Activated CD8-positive, alpha-beta memory T cell treated with anti-CD3 and anti-CD28 coated beads for 1 hour (primary cell): ENCODE data around the gene ADGRG3.
"Not testable (repeated sequence)": the region's sequence is repeated elsewhere in the genome, so short reads cannot be mapped to it uniquely, and the experiment has no call there.

ENCODE experiments used
- DNase-seq, 2 donors: peaks; one replicate each; pipeline ENCODE4 v3.0.0-alpha.2; 2020; ENCODE audit warnings: low read depth in 1 of 2; ENCODE audit errors: extremely low read depth in 1 of 2

Gene ADGRG3

DNA sequence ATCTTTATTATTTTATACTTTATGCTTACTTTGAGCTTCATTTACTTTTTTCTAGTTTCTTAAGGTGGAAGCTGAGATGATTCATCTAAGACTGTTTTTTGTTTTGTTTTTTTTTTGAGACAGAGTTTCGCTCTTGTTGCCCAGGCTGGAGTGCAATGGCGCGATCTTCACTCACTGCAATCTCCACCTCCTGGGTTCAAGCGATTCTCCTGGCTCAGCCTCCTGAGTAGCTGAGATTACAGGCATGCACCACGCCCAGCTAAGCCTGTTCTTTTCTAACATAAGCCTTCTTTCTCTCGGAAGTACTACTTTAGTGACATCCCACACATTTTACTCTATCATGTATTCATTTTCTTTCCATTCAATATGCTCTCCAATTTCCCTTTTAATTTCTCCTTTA lies 44.5 kb downstream of the ADGRG3 start:
- DNase-seq: not testable (repeated sequence)

DNA sequence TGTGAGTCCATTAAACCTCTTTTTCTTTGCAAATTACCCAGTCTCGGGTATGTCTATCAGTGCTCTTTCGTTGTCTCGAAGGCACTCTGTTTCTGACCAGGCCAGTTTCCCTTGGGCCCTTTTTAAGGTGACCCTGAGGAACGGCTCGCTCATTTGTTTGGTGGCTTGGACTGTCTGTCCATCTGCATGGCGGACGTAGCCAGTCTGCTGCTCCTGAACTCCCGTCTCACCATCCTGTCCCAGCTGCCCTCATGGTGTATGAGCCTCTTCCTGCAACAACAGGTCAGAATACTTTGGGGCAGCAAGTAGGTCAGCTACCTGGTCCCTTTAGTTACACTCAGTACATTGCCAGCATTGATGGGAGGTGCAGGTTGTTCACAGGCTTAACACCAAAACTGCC lies 45.5 kb downstream of the ADGRG3 start:
- DNase-seq: no peak

DNA sequence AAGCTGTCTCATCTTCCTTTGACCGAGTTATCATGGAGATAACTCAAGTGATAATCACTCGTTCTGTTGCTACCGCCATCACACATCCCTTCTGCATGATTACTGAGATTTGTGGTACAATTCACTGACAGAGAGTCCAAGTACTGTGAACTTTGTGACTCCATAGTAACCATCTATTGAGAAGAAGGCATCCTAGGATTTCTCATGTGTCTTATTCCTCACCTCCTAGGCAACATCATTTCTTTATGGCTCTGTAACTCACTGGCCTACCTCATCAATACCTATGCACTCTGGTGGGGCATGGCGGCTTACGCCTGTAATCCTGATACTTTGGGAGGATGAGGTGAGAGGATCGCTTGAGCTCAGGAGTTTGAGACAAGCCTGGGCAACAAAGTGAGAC lies 45.9 kb downstream of the ADGRG3 start:
- DNase-seq: no peak

DNA sequence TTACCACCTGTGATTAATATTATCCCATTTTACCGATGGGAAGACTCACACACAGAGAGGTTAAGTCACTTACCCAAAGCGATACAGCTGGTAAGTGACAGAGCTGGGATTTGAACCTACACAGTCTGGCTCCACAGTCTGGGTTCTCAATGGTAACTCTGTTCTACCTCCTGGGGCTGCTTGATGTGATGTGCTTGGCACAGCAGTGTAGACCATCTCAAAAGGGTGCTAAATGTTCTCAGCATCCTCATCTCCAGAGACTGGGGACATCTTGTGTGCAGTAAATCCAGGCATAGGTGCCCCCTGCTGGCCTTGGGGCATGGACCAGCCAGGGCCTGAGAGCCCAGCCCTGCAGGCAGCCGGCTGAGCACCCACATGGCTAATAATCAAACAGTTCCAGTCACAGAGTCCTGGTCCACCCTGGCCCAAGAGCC lies 52.1 kb downstream of the ADGRG3 start:
- DNase-seq: peak in 1 of 2 donors; percentile 11

DNA sequence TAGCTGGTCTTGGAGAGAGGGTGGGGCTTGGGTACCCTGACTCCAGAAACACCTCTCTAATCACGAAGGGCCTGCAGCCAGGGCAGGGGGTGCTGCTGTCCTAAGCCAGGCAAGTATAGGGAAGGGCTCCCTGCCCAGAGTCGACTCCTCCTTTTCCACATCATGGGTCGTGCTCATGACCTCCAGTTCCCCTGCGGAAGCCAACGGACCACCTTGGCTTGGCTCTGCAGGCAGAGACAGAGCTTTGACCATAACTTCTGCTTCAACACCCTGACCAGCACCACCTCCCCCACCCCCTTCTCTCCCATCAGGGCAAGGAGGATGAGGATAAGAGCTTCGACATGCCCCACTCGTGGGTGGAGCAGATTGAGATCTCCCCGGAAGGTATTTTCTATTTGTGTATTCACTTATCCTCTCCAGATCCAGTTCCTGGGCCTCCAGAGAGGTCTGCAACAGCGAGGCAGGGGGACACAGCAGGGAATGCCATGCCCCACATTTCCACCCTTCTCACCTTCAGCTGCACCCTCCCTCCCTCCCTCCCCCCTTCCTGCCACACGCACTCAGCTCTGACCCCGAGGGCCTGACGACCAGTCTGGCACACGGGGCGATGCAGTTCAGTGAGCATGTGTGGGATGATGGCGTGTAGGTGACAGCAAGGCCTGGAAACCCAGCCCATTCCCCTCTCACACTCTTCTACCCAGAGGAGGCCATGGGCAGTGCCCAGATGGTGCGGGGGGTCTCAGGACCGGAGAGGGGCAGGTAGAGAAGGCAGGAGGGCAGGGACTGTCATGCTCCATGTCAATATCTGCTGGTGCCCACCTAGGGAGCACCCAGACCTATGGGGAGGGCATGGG lies 53.5 kb downstream of the ADGRG3 start:
- no peak for DNase-seq

DNA sequence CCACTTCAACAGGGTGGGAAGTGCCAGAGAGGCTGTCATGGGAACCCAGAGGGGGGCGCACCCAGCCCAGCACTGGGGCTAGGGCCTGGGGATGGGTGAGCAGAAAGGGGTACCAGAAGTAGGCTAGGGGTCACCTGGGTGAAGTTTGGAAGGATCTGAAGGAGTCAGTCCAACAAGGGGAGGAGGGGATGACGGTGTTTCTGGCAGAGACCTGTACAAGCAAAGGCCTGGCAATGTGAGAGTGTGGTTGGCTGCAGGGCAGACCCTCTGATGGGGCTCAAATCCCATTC lies 54.0 kb downstream of the ADGRG3 start:
- DNase-seq: no peak

DNA sequence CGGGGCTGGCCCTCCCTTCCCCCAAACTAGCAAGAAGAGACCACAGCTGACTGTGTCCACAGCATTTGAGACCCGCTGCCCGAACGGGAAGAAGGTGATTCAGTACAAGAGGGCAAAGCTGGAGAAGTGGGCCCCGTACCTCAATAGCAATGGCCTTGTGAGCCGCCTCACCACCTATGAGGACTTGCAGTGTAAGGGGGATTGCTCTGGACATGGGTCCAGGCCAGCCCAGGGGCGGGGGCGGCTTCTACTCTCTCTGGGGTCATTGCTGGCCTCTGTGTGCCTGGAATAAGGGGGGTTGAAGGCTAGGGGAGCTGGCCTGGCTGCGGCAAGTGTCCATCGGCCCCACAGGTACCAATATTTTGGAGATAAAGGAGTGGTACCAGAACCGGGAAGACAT lies 54.5 kb downstream of the ADGRG3 start:
- no peak for DNase-seq

DNA sequence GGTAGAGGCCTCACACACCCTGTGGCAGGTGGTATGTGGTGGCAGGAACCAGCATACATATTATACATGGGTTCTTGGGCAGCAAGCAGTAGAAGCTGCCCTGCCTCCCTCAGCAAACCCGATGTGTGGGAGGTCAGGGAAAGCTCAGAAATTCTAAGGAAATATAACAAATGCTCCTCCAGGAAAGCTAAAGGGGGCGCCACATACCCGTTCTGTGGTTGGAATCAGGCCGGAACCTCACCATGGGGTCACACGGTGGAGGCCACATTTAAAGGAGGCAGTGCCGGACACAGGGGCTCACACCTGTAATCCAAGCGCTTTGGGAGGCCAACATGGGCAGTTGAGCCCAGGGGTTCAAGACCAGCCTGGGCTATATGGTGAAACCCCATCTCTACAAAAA lies 55.1 kb downstream of the ADGRG3 start:
- no peak for DNase-seq

DNA sequence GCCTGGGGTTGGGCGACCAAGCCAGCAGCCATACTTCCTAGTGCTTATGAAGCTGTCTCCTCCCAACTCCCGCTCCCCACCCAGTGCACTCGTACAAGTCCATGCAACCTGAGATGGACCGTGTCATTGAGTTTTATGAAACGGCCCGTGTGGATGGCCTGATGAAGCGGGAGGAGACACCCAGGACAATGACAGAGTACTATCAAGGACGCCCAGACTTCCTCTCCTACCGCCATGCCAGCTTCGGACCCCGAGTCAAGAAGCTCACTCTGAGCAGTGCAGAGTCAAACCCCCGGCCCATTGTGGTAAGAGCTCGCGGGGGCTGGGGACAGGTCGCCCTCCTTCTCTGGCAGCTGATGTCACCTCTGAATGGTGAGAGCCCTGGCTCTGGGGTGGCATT lies 56.4 kb downstream of the ADGRG3 start:
- no peak for DNase-seq

DNA sequence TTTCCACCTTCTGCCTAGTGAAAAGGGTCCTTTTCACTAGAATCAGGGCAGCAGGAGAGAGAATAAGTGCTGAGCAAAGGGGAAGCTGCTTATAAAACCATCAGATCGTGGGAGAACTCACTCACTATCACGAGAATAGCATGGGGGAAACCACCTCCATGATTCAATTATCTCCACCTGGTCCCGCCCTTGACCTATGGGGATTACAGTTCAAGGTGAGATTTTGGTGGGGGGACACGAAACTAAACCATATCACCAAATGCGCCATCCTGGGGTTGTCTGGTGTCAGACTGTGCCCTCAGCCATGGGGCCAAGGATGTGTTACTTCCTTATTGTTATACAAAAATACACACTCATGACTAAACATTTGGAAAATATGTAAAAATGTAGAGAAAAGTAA lies 57.0 kb downstream of the ADGRG3 start:
- no peak for DNase-seq

DNA sequence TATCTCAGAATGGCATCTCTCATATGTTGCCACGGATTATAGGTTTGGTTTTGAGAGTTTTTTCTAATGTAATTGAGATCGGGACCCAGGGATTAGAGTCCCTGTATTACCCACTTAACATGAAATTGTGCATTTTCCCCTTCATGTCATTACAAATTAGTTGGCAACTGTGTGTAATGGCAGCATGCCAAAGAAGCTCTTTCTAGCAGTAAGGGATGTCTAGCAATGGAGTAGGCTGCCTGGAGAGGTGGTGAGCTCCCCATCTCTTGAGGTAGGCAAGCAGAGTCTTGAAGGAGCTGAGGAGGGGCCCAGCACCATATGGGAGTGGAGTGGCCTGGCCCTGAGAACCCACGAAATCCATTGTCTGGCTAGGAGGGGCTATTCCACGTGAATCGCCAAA lies 57.4 kb downstream of the ADGRG3 start:
- DNase-seq: no peak

DNA sequence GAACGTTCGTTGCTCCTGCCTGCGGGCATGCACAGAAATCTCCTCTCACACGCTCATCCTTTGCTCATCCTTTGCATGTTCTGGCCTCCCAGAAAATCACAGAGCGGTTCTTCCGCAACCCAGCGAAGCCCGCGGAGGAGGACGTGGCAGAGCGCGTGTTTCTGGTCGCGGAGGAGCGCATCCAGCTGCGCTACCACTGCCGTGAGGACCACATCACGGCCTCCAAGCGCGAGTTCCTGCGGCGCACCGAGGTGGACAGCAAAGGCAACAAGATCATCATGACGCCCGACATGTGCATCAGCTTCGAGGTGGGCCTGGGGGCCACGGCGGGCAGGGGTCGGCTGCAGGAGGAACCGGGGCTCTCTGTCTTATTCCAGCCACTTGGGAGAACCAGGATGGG lies 57.9 kb downstream of the ADGRG3 start:
- no peak for DNase-seq

DNA sequence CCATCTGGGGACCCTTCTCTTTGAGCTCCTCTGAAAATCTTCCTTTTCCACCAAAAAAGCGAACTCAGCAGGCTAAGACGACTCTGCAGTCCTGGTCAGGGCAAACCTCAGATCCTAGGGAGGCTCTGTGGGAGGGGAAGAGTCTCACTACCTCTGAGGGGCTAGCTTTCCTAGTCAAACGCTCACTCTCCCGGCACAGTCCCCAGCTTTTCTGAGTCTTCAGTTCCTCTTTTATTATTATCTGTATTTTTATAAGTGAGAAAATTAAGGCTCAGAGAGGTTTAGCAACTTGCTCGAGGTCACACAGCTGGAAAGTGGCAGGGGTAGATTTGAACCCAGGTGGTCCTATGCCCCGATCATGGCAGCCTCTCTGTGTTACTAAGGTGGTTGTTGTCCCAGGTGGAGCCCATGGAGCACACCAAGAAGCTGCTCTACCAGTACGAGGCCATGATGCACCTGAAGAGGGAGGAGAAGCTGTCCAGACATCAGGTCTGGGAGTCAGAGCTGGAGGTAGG lies 58.4 kb downstream of the ADGRG3 start:
- no peak for DNase-seq

DNA sequence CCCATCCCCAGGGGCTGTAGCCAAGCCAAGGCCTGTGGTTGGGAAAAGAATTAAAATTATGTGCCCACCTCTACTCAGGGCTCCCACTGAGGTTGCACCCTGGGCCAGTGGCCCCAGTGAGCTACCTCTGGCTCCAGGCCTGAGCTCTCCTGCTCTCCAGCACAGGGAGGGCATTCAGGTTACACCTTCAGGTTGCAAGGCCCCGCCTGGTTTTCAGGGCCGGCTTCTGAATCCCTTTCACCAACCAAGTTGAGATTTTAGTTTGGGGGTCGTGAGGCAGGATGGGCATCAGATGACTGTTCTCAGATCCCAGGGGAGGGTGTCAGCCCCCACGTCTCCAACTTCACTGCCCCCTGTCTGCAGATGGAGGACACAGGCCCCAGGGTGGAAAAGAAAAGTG lies 59.5 kb downstream of the ADGRG3 start:
- no peak for DNase-seq

DNA sequence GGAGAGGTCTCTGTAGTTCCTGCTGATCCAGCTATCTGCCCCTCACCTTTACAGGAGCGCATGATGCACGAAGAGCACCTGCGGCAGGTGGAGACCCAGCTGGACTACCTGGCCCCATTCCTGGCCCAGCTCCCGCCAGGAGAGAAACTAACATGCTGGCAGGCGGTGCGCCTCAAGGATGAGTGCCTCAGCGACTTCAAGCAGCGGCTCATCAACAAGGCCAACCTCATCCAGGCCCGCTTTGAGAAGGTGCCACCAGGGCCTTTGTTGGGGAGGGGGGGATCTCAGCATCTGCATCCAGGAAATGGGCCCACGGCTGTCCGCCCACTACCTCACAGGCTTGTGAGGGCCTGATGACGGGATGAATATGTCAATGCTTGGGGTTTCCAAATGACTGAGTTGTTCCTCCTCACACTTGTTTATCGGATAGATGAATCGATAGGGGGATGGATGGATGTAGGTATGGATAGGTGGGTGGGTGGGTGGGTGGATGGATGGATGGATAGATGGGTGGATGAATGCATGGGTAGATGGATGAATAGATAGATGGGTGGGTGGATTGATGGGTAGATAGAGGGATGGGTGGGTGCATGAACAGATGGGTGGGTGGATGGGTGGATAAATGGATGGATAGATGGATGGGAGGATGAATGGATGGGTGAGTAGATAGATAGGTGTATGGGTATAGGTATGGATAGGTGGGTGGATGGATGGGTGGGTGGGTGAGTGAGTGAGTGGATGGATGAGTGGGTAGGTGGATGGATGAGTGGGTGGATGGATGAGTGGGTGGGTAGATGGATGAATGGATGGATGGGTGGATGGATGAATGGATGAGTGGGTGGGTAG lies 60.5 kb downstream of the ADGRG3 start:
- DNase-seq: no peak

DNA sequence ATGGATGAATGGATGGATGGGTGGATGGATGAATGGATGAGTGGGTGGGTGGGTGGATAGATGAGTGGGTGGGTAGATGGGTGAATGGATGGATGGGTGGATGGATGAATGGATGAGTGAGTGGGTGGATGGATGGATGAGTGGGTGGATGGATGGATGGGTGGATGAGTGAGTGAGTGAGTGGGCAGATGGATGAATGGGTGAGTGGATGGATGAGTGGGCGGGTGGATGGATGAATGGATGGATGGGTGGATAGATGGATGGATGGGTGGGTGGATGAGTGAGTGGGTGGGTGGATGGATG lies 61.0 kb downstream of the ADGRG3 start:
- no peak for DNase-seq

DNA sequence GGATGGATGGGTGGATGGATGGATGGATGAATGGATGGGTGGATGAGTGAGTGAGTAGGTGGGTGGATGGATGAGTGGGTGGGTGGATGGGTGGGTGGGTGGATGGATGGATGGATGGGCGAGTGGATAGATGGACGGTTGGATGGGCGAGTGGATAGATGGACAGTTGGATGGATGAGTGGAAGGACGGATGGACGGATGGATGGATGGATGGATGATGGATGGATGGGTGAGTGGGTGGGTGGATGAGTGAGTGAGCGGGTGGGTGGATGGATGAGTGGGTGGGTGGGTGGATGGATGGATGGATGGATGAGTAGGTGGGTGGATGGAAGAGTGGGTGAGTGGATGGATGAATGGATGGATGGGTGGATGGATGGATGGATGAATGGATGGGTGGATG lies 61.7 kb downstream of the ADGRG3 start:
- DNase-seq: not testable (repeated sequence)

DNA sequence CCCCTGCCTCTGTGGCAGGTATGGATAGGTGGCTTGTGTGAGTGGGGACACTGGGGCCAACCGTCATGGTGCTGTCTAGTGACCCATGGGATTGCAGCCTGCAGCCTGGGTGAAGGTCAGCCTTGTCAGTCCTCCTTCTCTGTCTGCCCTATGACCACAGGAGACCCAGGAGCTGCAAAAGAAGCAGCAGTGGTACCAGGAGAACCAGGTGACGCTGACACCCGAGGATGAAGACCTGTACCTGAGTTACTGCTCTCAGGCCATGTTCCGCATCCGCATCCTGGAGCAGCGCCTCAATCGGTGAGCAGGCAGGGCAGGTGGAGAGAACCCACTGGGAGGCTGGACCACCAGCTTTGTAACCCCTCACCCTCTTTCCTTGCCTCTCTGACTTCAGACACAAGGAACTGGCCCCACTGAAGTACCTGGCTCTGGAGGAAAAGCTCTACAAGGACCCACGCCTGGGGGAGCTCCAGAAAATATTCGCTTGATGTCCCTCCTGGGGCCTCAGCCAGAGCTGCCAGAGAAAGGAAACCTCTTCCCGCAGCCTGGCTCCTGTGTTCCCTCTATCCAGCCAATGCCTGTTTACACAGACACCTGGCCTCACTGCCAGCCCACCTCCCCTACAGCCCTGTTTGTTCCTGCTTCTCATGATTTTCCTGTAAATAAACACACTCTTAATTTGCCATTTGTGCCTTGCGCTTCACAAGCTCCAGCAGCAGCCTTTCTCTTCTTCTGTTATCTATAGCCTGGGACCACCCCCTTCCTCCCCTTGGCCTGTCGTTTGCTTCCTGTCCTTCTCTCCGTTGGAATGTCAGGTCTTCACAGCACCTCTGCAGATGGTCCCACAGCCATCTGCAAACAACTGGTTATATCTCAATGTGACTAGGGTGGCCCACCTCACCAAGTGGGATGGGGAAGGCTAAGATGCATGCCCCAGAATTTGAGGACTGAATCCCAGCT lies 62.9 kb downstream of the ADGRG3 start:
- DNase-seq: no peak

DNA sequence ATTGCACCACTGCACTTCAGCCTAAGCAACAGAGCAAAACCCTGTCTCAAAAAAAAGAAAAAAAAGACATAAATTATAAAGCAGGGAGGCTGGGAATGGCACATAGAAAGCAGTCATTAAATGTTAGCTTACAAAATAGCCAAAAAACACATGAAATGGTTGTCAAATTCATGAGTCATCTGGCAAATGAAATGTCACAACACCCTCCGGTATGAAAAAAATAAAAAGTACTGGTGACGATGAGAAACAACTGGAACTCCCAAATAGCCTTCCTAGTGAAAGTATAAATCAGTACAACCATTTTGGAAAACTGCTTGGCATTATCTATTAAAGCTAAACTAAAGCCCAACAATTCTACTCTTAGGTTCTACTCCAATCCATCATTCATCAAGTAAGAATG lies 63.9 kb downstream of the ADGRG3 start:
- DNase-seq: no peak

DNA sequence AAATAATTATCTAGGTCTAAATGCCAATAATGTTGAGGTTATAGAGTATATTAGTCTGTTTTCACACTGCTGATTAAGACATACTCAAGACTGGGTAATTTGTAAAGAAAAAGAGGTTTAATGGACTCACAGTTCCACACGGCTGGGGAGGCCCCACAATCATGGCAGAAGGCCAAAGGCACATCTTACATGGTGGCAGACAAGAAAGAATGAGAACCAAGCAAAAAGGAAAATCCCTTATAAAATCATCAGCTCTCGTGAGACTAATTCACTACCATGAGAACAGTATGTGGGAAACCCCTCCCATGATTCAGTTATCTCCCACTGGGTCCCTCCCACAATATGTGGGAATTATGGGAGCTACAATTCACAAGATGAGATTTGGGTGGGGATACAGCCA lies 64.6 kb downstream of the ADGRG3 start:
- DNase-seq: no peak

DNA sequence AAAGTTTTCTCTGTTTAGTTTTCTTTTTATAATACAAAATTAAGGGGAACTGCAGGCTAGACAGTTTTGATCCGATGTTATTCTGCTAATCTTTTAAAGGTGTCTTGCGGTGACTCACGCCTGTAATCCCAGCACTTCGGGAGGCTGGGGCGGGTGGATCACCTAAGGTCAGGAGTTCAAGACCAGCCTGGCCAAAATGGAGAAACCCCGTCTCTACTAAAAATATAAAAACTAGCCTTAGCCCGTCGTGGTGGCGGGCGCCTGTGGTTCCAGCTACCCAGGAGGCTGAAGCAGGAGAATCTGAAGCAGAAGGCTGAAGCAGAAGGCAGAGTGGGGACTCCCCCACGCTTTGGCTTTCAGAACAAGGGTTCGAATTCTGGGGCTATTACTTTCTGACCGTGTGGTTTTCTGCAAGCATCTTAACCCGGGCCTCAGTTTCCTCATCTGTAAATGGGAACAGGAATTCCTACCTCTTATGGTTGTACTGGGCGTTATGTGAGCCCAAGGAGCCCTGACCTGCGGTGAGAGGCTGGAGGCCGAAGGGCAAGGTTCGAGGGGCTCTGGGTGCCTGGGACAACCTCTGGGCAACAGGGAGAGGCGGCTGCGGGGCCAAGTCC lies 66.3 kb downstream of the ADGRG3 start:
- DNase-seq: no peak
